HG03457 (cell line): Measurements from ENCODE around the gene FAM222B.
"Not testable (repeated sequence)": the region's sequence is repeated elsewhere in the genome, so short reads cannot be mapped to it uniquely, and the experiment has no call there.

ENCODE experiments used
- ATAC-seq: cut with Tn5 transposase; IDR thresholded peaks from one replicate; pipeline ENCODE4 v1.9.1; 2021; ENCODE audit warnings: moderate number of reproducible peaks; ENCODE audit not compliant: unreplicated experiment

FAM222B gene

GRCh38 chr17:28783161-28783560 lies 59.4 kb downstream of the FAM222B start:
- ATAC-seq = no peak

- not testable (repeated sequence) for ATAC-seq
Measured at GRCh38 chr17:28779601-28780000, 63.0 kb downstream of the FAM222B start.

- no peak for ATAC-seq
Measured at GRCh38 chr17:28777178-28777577, 65.4 kb downstream of the FAM222B start.

- no peak for ATAC-seq
Measured at GRCh38 chr17:28774206-28774605, 68.4 kb downstream of the FAM222B start.

- ATAC-seq = no peak
Measured at GRCh38 chr17:28773736-28774135, 68.9 kb downstream of the FAM222B start.

- no peak for ATAC-seq
Measured at GRCh38 chr17:28765038-28765437, 77.6 kb downstream of the FAM222B start.

GRCh38 chr17:28763804-28764266 lies 78.8 kb downstream of the FAM222B start:
- ATAC-seq = no peak

- ATAC-seq = no peak
Measured at GRCh38 chr17:28763137-28763799, 79.3 kb downstream of the FAM222B start.

GRCh38 chr17:28760601-28761562 lies 81.7 kb downstream of the FAM222B start:
- no peak for ATAC-seq

GRCh38 chr17:28759256-28759865 lies 83.2 kb downstream of the FAM222B start:
- ATAC-seq = no peak

GRCh38 chr17:28758411-28759121 lies 84.0 kb downstream of the FAM222B start:
- no peak for ATAC-seq

- ATAC-seq = no peak
Measured at GRCh38 chr17:28756049-28756804, 86.4 kb downstream of the FAM222B start.

GRCh38 chr17:28755486-28755885 lies 87.1 kb downstream of the FAM222B start:
- no peak for ATAC-seq

- ATAC-seq = no peak
Measured at GRCh38 chr17:28751600-28752366, 90.8 kb downstream of the FAM222B start.

- no peak for ATAC-seq
Measured at GRCh38 chr17:28750178-28751047, 92.2 kb downstream of the FAM222B start.

- ATAC-seq = no peak
Measured at GRCh38 chr17:28749516-28750177, 92.9 kb downstream of the FAM222B start.

- ATAC-seq = no peak
Measured at GRCh38 chr17:28748852-28749515, 93.6 kb downstream of the FAM222B start.
